CD4-positive, alpha-beta T cell treated with Interleukin-15 for 1 hour (primary cell): Measurements from ENCODE around the gene STX1B.
"Not testable (repeated sequence)": the region's sequence is repeated elsewhere in the genome, so short reads cannot be mapped to it uniquely, and the experiment has no call there.

Source experiments
- DNase-seq: peaks from one replicate; pipeline ENCODE4 v3.0.0-alpha.2; 2020

The STX1B gene

DNA sequence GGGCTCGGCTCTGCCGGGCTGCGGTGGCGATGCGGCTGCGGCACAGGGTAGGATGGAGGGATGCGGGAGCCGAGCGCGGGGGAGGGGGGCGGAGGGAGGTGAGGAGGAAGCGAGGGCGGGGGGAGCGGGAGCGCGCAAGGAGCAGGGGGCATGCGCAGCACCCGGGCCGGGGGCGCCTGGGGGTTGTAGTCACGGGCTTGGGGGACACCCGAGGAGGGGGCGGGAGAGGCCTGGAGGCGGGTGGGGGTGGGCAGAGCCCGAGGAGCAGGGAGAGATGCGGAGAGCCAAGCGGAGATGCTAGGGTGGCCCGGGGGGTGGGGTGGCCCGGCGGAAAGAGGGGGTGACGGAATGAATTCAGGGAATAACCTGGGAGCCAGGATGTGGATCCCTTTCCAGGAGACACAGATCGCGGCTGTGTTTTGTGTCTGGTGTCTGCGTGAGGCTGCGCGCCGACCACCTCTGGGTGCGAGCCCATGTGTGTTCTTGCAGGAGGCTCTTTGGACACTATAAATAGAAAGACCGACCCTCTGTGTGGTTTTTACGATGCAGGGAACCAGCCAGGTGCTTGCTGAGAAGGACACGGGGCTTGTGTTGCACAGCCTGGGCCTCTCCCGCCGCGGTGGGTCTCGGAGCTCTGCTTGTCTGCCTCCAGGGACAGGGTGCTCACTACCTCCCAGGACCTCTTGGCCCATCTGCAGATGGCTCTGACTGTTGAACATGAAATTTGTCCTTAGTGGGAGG, at the start of gene STX1B:
Gene STX1B (minus strand): TSS at position 54 of the 741 bp plus-strand sequence. CDS start 242 bp downstream, outside the sequence.
- DNase-seq, result peak; percentile 59

DNA sequence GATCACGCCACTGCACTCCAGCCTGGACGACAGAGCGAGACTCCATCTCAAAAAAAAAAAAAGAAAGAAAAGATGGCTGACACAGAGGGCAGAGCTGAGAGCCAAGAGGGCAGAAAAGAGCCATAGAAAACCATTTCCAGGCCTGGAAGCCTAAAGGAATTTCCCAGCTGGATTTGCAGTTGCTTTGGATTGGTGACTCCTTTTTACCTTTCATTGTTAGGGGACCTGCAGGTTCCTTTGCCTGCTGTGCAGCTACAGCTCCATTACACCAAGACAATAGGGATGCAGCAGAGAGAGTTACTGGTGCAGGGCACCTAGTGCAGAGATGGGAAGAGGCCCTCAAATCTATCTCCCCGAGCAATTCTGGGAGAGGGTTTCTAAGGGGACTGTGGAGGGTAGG, 45.2 kb upstream of the STX1B start:
- no peak for DNase-seq

DNA sequence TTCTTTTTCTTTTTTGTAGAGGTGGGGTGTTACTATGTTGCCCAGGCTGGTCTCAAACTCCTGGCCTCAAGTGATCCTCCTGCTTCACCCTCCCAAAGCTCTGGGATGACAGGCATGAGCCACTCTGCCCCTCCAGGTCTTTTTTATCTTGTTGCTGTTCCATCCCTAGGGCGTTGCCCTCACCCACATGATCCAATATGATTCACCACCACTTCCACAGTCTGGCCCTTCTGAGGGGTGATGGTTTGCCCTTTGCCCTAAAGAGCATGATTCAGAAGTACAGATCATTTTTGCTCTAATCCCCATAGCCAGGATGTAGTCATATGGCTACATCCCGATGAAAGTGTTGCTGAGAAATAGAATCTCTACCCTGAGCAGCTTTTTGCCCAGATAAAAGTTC, 41.7 kb upstream of the STX1B start:
- DNase-seq, result peak; percentile 37

DNA sequence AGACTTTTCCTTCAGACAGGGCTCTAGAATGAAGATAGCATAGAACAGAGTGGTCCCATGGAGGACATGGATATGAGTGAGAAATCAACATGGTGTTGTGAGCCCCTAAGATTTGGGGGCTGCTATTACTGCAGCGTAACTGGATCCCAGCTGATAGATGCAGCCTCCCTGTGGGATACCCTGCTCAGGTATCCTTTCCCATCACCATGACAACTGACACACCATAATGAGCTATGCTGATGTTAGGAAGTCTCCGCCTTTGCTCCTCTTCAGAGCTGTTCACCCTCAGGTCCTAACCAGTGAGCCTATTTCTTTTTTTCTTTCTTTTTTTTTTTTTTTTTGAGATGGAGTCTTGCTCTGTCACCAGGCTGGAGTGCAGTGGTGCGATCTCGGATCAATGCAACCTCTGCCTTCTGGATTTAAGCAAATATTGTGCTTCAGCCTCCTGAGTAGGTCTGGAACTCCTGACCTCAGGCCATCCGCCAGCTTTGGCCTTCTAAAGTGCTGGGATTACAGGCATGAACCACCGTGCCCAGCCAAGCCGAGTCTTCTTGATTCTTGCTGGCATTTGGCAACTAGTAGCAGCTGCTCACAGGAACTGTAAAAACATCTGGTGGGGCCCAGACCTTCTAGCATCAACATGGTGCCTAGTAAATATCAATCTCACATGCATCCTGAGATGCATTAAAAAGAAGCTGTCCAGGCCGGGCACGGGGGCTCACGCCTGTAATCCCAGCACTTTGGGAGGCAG, 40.0 kb upstream of the STX1B start:
- DNase-seq, result no peak

DNA sequence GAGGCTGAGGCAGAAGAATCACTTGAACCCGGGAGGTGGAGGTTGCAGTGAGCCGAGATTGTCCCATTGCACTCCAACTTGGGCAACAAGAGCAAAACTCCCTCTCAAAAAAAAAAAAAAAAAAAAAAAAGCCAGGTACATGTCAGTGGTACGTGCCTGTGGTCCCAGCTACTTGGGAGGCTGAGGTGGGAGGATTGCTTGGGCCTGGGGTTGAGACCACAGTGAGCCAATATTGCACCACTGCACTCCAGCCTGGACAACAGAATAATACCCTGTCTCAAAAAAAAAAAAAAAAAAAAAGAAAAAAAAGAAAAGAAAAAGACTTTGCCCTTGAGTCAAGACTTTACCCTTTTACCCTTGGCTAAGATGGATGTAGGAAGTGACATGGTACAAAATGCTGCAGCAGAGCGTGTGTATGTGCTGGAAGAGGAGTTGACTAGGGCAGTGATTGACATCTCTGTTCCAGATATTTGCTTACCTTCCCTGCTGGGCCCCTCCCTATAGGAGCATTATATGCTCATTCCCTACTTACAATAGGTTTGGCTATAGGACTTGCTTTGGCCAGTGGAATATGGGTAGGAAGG, 33.6 kb upstream of the STX1B start:
- DNase-seq, result no peak

DNA sequence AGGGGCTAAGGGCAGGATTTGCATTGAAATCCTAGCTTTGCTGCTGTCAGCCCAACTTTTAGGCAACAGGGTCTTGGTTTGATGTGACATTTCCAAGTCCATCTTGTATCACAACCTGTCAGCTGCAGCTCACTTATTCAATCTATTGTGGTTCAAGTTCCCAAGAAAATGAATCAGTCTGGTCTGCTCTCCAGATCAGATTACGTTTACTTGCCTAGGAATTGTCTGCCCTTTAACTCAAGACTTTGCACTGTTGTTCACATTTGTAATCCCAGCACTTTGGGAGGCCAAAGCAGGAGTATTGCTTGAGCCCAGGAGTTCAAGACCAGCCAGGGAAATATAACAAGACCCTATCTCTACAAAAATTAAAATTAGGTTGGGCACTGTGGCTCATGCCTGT, 32.9 kb upstream of the STX1B start:
- no peak for DNase-seq

DNA sequence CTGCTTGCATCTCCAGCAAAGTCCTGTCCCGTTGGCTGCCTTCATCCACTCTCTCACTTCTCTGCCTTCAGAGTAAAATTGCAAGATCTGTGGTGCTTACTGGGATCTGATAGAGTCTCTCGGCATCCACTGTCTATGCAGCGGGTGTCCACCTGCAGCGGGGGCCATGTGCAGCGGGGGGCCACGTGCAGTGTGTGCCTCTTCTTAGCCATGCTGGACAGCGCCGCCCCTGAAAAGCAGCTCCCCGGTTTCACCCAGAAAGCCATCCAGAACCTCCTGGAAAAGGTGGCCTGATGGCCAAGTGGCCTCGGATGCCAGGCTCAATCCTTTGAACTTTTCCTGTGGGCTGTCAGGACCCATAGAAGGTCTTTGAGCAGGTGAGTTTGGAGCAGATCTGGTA, 32.4 kb upstream of the STX1B start:
- no peak for DNase-seq

DNA sequence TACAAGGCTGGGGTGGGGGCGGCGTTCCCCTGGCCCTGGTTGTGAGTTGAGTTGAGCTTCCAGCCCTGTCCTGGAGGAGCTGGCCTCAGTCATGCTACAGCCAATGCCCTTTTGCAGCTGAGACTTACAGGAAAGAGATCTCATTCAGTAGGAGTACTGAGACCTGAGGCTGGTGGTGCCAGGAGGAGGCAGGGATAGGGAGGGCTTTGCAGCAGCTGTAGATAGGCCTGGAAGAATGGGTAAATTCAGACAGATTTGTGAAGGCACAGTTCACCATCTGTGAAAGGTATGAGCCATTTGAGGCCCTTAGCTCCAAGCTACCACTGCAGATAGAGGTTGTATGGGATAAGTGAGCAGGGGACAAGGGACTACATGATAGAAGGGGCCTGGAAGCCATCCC, 28.6 kb upstream of the STX1B start:
- no peak for DNase-seq

DNA sequence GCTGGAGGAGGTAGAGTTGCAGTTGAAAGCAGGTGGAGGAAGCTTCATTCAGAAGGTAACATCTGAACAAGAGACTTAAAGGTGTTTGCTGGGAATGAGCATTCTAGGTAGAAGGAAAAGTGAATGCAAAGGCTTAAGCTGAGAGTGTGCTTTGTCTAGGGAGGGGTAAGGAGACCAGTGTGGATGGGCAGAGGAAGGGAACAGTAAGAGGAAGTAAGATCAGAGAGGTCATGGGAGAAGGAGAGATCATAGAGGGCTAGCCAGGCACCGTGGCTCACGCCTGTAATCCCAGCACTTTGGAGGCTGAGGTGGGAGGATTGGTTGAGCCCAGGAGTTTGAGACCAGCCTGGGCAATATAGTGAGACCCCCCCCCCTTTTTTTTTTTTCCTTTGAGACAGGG, 26.3 kb upstream of the STX1B start:
- DNase-seq, result no peak

DNA sequence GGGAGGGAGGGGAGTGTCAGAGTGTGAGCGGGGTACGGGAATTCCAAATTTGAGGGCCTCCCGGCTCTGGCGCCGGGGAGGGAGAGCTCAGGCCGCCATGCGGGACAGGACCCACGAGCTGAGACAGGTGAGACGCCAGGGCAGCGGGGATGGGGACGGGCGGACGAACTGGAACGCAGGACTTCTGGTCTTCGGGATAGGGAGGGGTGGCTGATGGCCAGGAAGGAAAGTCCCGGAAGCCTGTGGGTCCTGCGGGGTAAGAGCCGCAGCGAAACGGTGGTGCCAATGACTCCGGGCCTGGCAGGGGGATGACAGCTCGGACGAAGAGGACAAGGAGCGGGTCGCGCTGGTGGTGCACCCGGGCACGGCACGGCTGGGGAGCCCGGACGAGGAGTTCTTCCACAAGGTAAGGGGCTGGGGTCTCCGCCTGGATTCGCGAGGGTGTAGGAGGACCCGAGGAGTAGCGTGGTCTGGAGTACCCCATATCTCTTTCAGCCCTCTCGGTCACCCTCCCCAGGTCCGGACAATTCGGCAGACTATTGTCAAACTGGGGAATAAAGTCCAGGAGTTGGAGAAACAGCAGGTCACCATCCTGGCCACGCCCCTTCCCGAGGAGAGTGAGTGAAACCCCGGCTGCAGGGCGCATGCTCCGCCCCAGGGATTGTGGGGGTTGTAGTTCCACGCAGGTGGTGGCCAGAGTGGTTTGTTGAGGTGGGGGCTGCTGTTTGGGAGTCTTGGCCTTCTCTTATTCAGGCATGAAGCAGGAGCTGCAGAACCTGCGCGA, 23.5 kb upstream of the STX1B start:
- peak; percentile 88 for DNase-seq

DNA sequence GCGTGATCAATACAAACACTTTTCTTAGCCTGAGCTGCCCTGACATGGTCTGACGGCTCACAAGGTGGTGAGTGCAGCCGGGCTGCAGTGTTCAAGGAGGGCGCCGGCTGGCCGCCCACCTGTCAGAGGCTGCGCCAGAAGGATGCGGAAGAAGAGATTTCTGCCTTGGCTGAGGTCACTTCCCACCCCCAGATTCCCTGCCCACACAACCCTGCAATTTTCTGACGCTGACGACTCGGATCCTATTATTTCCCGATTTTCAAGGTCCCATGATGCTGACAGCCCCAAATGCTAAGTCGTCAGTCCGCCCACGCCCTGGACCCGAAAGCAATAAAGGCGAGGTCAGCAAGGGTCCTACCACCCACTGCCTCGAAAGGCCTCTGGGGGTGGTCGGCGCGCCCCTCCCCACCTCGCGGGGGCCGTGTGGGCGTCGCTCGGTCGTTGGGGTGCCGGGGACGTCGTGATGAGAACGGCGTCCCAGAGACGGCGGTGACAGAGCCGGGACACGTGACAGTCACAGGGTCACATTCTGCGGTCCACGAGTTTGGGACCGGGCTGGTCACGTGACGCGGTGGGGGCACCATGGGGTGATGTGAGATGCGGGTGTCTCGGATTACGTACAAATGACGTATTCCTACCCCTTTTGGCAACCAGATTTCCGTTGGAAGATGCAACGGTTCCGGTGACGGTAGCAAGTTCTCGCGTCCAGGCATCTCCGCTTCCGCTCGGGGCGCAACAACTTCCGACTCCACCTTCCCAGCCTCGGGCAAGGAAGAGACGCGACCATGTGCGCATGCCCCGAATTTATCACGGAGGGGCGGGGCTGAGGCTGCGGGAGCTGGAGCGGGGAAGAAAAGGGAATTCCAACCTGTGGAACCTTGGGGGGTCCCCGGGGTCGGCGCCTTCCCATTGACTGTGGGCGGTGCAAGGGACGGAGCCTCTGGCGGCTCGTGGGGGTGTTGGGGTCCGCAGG, 22.6 kb upstream of the STX1B start, which contains the start of gene STX4:
Gene STX4 (plus strand): TSS at position 823 of the 973 bp plus-strand sequence. CDS start 248 bp downstream, outside the sequence.
- DNase-seq, result peak; percentile 99

DNA sequence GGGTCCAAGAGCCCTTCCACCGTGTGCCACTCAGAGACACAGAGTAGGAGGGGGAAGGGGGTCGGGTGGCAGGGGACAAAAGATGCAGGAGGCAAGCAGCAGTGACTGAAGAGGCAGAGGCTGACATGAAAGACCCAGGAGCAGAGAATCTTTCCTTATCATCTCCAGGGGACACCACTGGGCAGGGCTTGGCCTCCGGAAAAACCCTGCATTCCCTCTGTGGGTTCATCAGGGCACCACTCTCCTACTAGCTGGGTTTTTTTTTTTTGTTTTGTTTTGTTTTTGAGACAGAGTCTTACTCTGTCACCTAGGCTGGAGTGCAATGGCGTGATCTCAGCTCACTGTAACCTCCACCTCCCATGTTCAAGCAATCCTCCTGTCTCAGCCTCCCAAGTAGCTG, 20.8 kb upstream of the STX1B start:
- DNase-seq, result no peak

DNA sequence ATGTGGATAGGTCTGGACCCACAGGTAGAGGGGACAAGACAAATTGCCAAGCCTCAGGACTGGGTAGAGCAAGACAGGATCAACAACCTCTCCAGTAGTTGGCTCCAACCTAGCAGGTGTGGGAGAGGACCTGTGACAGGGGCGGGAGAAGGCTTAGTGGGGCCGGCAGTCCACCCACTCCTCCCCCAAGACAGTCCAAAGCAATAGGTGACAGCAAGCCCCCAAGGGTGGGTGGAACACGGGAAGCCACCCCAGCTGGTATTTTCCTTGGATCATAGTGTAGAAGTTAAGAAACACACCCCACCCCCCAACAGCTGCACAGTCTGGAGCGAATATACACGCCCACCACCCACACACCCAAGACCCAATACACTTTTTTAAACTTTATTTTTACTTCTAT, 18.8 kb upstream of the STX1B start:
- no peak for DNase-seq

DNA sequence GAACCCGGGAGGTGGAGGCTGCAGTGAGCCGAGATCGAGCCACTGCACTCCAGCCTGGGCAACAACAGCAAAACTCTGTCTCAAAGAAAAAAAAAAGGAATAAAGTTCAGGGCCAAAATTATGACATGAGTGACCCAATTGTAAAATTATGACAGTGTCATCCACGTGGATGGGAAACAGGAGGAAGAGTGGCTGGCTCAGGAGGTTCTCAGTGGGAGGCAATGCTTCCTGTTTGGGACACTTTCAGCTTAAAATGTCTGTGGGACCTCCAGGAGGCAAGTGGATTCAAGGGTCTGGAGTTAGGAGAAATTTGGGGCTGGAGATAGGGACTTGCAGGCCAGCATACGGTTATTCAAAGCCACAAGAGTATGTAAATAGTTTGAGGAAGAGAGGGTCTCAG, 14.9 kb upstream of the STX1B start:
- no peak for DNase-seq

DNA sequence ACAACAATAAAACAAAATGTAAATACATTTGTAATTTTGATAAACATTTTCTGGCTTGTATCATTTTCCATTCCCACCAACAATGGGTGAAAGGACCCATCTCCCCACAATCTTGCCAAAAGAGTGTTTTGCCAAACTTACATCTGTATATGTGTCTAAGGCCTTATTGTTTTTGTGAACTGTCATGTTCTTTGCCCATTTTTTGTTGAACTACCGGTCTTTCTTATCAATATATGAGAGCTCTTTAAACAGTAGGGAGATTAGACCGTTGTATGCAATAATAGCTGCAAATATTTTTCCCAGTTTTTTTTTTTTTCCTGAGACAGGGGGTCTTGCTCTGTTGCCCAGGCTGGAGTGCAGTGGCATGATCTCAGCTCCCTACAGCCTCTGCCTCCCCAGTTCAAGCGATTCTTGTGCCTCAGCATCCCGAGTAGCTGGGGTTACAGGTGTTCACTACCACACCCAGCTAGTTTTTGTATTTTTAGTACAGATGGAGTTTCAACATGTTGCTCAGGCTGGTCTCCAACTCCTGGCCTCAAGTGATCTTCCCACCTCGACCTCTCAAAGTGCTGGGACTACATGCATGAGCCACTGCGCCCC, 13.3 kb upstream of the STX1B start:
- DNase-seq, result no peak

DNA sequence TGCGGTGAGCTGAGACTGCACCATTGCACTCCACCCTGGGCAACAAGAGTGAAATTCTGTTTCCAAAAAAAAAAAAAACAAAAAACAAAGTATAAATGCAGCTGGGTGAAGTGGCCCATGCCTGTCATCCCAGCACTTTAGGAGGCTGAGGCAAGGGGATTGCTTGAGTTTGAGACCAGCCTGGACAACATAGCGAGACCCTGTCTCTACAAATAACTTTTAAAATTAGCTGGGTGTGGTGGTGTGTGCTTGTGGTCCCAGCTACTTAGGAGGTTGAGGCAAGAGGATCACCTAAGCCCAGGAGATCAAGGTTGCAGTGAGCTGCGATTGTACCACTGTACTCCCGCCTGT, 12.8 kb upstream of the STX1B start:
- DNase-seq, result no peak

DNA sequence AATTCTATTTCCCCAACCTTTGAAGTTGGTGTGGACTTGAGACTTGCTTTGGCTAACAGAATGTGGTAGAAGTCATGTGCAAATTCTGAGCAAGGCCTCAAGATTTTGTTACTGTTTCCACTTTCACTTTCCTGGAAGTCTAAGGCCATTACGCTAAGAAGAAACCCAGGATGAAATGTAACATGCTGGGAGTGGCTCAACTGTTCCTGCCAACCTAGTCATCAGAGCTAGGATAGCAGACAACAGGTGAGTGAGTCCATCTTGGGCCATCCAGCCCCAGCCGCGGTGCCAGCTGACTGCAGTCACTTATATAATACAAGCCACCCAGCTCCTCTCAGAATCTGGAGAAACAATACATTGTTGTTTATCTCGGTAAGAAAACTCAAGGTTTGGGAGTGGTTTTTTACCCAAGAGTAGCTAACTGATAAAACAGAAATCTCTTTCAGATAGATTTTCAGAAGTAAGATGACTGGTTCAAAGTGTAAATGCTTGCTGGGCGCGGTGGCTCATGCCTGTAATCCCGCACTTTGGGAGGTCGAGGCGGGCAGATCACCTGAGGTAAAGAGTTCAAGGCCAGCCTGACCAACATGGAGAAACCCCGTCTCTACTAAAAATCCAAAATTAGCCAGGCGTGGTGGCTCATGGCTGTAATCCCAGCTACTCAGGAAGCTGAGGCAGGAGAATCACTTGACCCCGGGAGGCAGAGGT, 12.3 kb upstream of the STX1B start:
- no peak for DNase-seq

DNA sequence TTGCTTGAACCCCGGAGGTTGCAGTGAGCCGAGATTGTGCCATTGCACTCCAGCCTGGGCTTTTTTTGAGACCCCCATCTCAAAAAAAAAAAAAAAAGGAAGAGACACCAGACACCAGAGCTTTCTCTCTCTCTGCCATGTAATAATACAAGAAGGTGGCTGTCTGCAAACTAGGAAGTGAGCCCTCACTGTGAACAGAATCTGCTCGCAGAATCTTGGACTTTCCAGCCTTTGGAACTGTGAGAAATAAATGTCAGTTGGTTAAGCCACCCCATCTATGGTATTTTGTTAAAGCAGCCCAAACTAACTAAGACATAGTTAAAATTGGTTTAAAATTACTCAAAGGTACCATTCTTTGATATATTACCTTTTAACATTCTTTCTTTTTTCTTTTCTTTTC, 10.1 kb upstream of the STX1B start:
- DNase-seq, result no peak

DNA sequence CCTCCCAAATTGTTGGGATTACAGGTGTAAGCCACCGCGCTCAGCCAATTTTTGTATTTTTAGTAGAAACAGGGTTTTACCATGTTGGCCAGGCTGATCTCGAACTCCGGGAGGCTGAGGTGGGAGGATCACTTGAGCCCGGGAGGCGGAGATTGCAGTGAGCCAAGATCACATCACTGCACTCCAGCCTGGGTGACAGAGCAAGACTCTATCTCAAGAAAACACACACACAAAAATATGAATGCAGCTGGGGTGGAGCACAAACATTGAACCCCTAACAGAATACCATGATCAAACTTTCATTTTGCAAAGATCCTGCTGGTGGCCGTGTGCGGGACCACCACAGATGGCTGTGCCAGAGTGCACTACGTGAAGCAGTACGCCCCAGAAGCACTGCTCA, 7.3 kb upstream of the STX1B start:
- not testable (repeated sequence) for DNase-seq

DNA sequence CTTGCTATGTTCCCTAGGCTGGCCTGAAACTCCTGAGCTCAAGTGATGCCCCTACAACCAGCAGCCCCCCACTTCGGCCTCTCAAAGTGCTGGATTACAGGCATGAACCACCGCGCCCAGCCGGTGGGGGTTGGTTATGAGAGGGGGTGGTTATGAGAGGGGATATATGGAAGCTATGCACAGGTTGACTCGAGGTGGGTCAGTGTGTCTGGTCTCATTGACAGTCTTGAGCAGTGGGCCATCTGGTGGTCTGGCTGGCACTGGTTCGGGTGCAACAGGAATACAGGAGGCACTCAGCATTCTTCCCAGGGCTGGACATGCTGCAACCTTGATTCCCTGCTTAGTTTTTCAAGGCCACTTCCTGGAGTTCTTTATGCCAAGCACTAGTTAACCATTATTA, 5.6 kb upstream of the STX1B start:
- no peak for DNase-seq

DNA sequence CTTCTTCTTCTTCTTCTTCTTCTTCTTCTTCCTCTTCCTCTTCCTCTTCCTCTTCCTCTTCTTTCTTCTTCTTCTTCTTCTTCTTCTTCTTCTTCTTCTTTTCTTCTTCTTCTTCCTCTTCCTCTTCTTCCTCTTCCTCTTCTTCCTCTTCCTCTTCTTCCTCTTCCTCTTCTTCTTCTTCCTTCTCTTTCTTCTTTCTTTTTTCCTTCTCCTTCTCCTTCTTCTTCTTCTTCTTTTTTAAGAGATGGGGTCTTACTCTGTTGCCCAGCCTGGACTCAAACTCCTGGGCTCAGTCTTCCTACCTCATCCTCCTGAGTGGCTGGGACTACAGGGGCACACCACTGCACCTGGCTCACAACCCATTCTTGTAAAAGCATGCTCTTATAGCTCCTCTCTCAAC, 2.9 kb upstream of the STX1B start:
- not testable (repeated sequence) for DNase-seq
